GM23338 (cell line): ENCODE measurements around the gene FAM117B.

Experiments
- CREB1 ChIP-seq: fragments of 250-450 bp; sonication (Bioruptor Pico); IDR thresholded peaks from 2 replicates; pipeline ENCODE4 v1.5.0; 2020; ENCODE audit warnings: low read depth, mild to moderate bottlenecking, moderate library complexity
- CTCF ChIP-seq, 2 experiments: fragments of 200-600 bp in 1 of 2; sonication (generic) in 1 of 2; conservative IDR thresholded peaks; 2 replicates each; pipeline versions ENCODE4 v1.5.1 to v1.6.1; 2016 to 2017; ENCODE audit warnings: antibody characterized with exemption in 2 of 2, low read depth in 2 of 2, mild to moderate bottlenecking in 2 of 2, moderate library complexity in 1 of 2
- ETS1 ChIP-seq: IDR thresholded peaks from 2 replicates; pipeline ENCODE4 v1.6.1; 2016; ENCODE audit warnings: antibody characterized with exemption
- EZH2 ChIP-seq: fragments of 200-600 bp; sonication (generic); IDR thresholded peaks from one replicate; pipeline ENCODE4 v1.8.0; 2017; ENCODE audit warnings: antibody characterized with exemption, mild to moderate bottlenecking, low read depth; ENCODE audit not compliant: unreplicated experiment
- EZH2phosphoT487 ChIP-seq: fragments of 200-600 bp; sonication (generic); IDR thresholded peaks from one replicate; pipeline ENCODE4 v1.8.1; 2018; ENCODE audit warnings: antibody characterized with exemption; ENCODE audit not compliant: unreplicated experiment
- JUNB ChIP-seq: IDR thresholded peaks from one replicate; pipeline ENCODE4 v1.6.1; 2016; ENCODE audit warnings: antibody characterized with exemption; ENCODE audit not compliant: unreplicated experiment
- NANOG ChIP-seq: IDR thresholded peaks from 2 replicates; pipeline ENCODE4 v1.6.1; 2016; ENCODE audit warnings: antibody characterized with exemption, borderline replicate concordance
- POLR2AphosphoS5 ChIP-seq: IDR thresholded peaks from 2 replicates; pipeline ENCODE4 v1.6.1; 2016; ENCODE audit warnings: antibody characterized with exemption, low read depth
- REST ChIP-seq: IDR thresholded peaks from one replicate; pipeline ENCODE4 v1.6.1; 2018; ENCODE audit warnings: antibody characterized with exemption; ENCODE audit not compliant: unreplicated experiment
- ZNF114 ChIP-seq: fragments of 250-450 bp; sonication (Bioruptor Pico); IDR thresholded peaks from 2 replicates; pipeline ENCODE4 v1.5.0; 2020; ENCODE audit warnings: mild to moderate bottlenecking, moderate library complexity
- ZNF331 ChIP-seq: fragments of 250-450 bp; sonication (Bioruptor Pico); IDR thresholded peaks from 2 replicates; pipeline ENCODE4 v1.5.0; 2020; ENCODE audit warnings: low read depth, mild to moderate bottlenecking, moderate library complexity

DNA sequence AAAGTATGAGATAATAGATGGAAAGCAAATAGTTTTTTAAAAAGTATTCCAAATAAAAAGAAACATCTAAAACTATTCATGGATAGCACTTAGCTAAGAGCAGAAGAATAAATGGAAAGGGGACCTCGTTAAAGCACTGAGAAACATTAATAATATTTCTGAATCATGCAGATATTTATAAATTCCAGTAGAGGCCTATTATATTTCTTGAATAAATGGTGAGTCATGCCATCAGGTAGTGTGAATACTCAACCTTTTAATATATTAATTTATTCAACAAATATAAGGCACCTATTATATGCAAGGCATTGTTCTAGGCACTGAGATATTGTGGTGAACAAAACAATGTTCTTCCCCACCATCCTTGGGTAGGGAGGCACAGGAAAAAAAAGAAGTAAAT, 183.0 kb downstream of the FAM117B start:
- TF ChIP-seq CTCF (conservative IDR thresholded peaks at IDR 0.05; ENCODE audit: low read depth in 2 of 2) (no peak), REST (no peak), ETS1 (no peak), EZH2 (no peak), EZH2phosphoT487 (no peak), POLR2AphosphoS5 (no peak), JUNB (no peak), CREB1 (no peak), ZNF114 (no peak), NANOG (no peak), ZNF331 (CRISPR knock-in tag) (no peak)
